ENCODE measurements around the gene RFPL2. TPM values are rescaled to one million over a fixed set of nuclear protein-coding genes. Genes with fewer than 3 reads are reported as not detected.

RFPL2 gene
- total and polyA plus RNA-seq, 2 of the 13 experiments (the other 11 are each of a cell fraction or from before 2014, with no cell fraction given), result not detected

- H3K27ac ChIP-seq (ENCODE audit: extremely low read length, insufficient read depth, low read length), result no peak overlapping the region
- no peak overlapping the region for H2AFZ ChIP-seq (ENCODE audit: low read length)
- H3K4me2 ChIP-seq (ENCODE audit: low read depth, low read length), result no peak overlapping the region
- in situ Hi-C loops (cut with HindIII; ENCODE audit: extremely low pct_ligation_motif_present, low pct_unique_long_range_greater_than_20kb) (no loop called here), intact Hi-C loops (cut with micrococcal nuclease; ENCODE audit: unreplicated experiment) (no loop called here)
- DNase-seq (ENCODE audit: low spot score) (no peak), FAIRE-seq (no peak), ATAC-seq (no peak)
- POLR2A ChIA-PET, result no interaction called here
- H3K4me1 ChIP-seq (ENCODE audit: insufficient read depth, low read length), result peaks cover 17% of the 10 kb centered on the region
- no peaks in the 10 kb centered on the region for H4K20me1 ChIP-seq (ENCODE audit: insufficient read depth, low read length)
- no TSS peak for BruUV-seq (replicated peaks)
- no peak overlapping the region for H3K9ac ChIP-seq (ENCODE audit: insufficient read depth, low read depth, low read length)
- no peak overlapping the region for H3K4me3 ChIP-seq (replicated peaks in 1 of 3; ENCODE audit: insufficient read depth in 1 of 3, low read depth in 2 of 3, low read length in 3 of 3)
- H3K36me3 ChIP-seq (replicated peaks in 1 of 2; ENCODE audit: control insufficient read depth in 1 of 2, insufficient read depth in 2 of 2, low read length in 2 of 2), result no peaks in the 10 kb centered on the region
- H3K27me3 ChIP-seq (ENCODE audit: control insufficient read depth in 1 of 2, insufficient read depth in 2 of 2, low read length in 2 of 2), result no peaks in the 10 kb centered on the region; a peak in 1 of 5 replicates
- no peaks in the 10 kb centered on the region for H3K79me2 ChIP-seq (ENCODE audit: insufficient read depth, low read length)
- H3K9me3 ChIP-seq (ENCODE audit: low read length), result no peaks in the 10 kb centered on the region
- WGBS (ENCODE audit: low lambda C conversion rate), result no CpG with 5 or more reads among the region's 4 CpGs
- CTCF ChIA-PET (ENCODE audit: low intra/inter-chr PET ratio, low total read pairs), result no interaction called here
- TF ChIP-seq ZNF570 (CRISPR knock-in tag; IDR thresholded peaks at IDR 0.05; ENCODE audit: borderline replicate concordance) (no peak), ZFP62 (CRISPR knock-in tag; IDR thresholded peaks at IDR 0.05) (no peak), ZFP90 (CRISPR knock-in tag; IDR thresholded peaks at IDR 0.05; ENCODE audit: borderline replicate concordance) (no peak), TBP (CRISPR knock-in tag; IDR thresholded peaks at IDR 0.05) (no peak), RELA (CRISPR knock-in tag; IDR thresholded peaks at IDR 0.05) (no peak)
Observed at GRCh38 chr22:32207971-32208480, 3.2 kb upstream of the RFPL2 start.

GRCh38 chr22:32206774-32207758 lies 2.2 kb upstream of the RFPL2 start:
- CTCF ChIA-PET (ENCODE audit: low intra/inter-chr PET ratio, low total read pairs), result interaction anchor here (1.1 kb wide), 1 partner anchor 59 kb away, joined by 5 read pairs; no protein-coding TSS in a partner anchor
- H3K4me3 ChIP-seq (replicated peaks in 1 of 3; ENCODE audit: insufficient read depth in 1 of 3, low read depth in 2 of 3, low read length in 3 of 3), result peak overlapping the region in 1 of 3 experiments; percentile 12; a peak in 2 of 6 replicates
- POLR2A ChIA-PET, result no interaction called here
- FAIRE-seq, result peak; percentile 65
- H3K9me3 ChIP-seq (ENCODE audit: low read length), result no peaks in the 10 kb centered on the region
- H3K9ac ChIP-seq (ENCODE audit: insufficient read depth, low read depth, low read length), result no peak overlapping the region
- no peaks in the 10 kb centered on the region for H4K20me1 ChIP-seq (ENCODE audit: insufficient read depth, low read length)
- H3K27ac ChIP-seq (ENCODE audit: extremely low read length, insufficient read depth, low read length), result no peak overlapping the region
- peak; percentile 53 for ATAC-seq
- H3K4me2 ChIP-seq (ENCODE audit: low read depth, low read length), result peak overlapping the region; percentile 37
- H3K27me3 ChIP-seq (ENCODE audit: control insufficient read depth in 1 of 2, insufficient read depth in 2 of 2, low read length in 2 of 2), result no peaks in the 10 kb centered on the region; a peak in 1 of 5 replicates
- peaks cover 26% of the 10 kb centered on the region for H3K4me1 ChIP-seq (ENCODE audit: insufficient read depth, low read length)
- intact Hi-C loops (cut with micrococcal nuclease; ENCODE audit: unreplicated experiment), result no loop called here
- 51% methylated on average over 21 of the region's 22 CpGs for WGBS (ENCODE audit: low lambda C conversion rate)
- in situ Hi-C loops (cut with HindIII; ENCODE audit: extremely low pct_ligation_motif_present, low pct_unique_long_range_greater_than_20kb), result no loop called here
- DNase-seq (ENCODE audit: low spot score), result peak; percentile 41
- BruUV-seq (replicated peaks), result no TSS peak
- H3K79me2 ChIP-seq (ENCODE audit: insufficient read depth, low read length), result no peaks in the 10 kb centered on the region
- no peaks in the 10 kb centered on the region for H3K36me3 ChIP-seq (replicated peaks in 1 of 2; ENCODE audit: control insufficient read depth in 1 of 2, insufficient read depth in 2 of 2, low read length in 2 of 2)
- H2AFZ ChIP-seq (ENCODE audit: low read length), result no peak overlapping the region
- no peak for TF ChIP-seq FOXP1 (IDR thresholded peaks at IDR 0.05)
- TF ChIP-seq FOXP1 (CRISPR knock-in tag; IDR thresholded peaks at IDR 0.05), result no peak
- peak; percentile 60 for TF ChIP-seq ZNF687 (CRISPR knock-in tag; IDR thresholded peaks at IDR 0.05)
- 0 out of 2 replicates have a peak, but pooled peaks have one; percentile 9 for TF ChIP-seq UBTF (CRISPR knock-in tag; IDR thresholded peaks at IDR 0.05)
- TF ChIP-seq ZFX (CRISPR knock-in tag; IDR thresholded peaks at IDR 0.05; ENCODE audit: low read depth), result 0 out of 2 replicates have a peak, but pooled peaks have one; percentile 17

All from HepG2 (cell line).